Body of pancreas (tissue), 4 donors: ENCODE data around the gene GPR3. TPM values are rescaled to one million over a fixed set of nuclear protein-coding genes. Genes with fewer than 3 reads are reported as not detected.

ENCODE experiments used
- ATAC-seq: fragments of 150-250 bp; one replicate; pipeline ENCODE4 v1.9.1; 2016
- DNase-seq, 4 donors: peaks; one replicate each; pipeline ENCODE4 v3.0.0-alpha.2; 2019
- H3K27ac ChIP-seq, 4 donors: fragments of 200-600 bp; sonication (generic); 1 replicate in 3 of 4; 2 replicates in 1 of 4; pipeline versions ENCODE4 v1.5.1 to v1.6.1; 2016 to 2019; ENCODE audit warnings: mild to moderate bottlenecking in 1 of 4, mixed read lengths in 1 of 4, moderate library complexity in 1 of 4
- H3K27me3 ChIP-seq, 2 donors: fragments of 200-600 bp; sonication (generic); one replicate each; pipeline ENCODE4 v1.6.0; 2016; ENCODE audit warnings: mild to moderate bottlenecking in 1 of 2
- H3K36me3 ChIP-seq, 2 donors: fragments of 200-600 bp; sonication (generic); replicated peaks in 1 of 2; 2 replicates each; pipeline ENCODE4 v1.5.1; 2016; ENCODE audit warnings: low read depth in 2 of 2; ENCODE audit not compliant: insufficient read depth in 1 of 2
- H3K4me1 ChIP-seq: fragments of 200-600 bp; sonication (generic); one replicate; pipeline ENCODE4 v1.6.0; 2016
- H3K4me3 ChIP-seq, 2 donors: fragments of 200-600 bp; sonication (generic); 1 replicate in 1 of 2; 2 replicates in 1 of 2; pipeline ENCODE4 v1.5.1; 2016 to 2019
- H3K9me3 ChIP-seq, 3 donors: fragments of 200-600 bp; sonication (generic); 1 replicate in 2 of 3; 2 replicates in 1 of 3; pipeline ENCODE4 v1.5.1; 2016
- POLR2A ChIP-seq, 3 donors: fragments of 450-650 bp; IDR thresholded peaks; one replicate each; pipeline ENCODE4 v1.6.1; 2016; ENCODE audit warnings: antibody characterized with exemption in 3 of 3, mild to moderate bottlenecking in 2 of 3
- WGBS, 2 donors: methylation state at CpG; one replicate each; pipeline ENCODE4 v1.1.5; 2017; 5-methylcytosine and 5-hydroxymethylcytosine counted together
- intact Hi-C: fragments of 100-400 bp; cut with DNase I; formaldehyde crosslinking; loops from one replicate; pipeline ENCODE4 v1.15.1; 2023
- total RNA-seq, 2 donors: library from RNA; depleted of rRNA; stranded (reverse); fragments of >200 nt; gene quantifications; one replicate each; pipeline ENCODE4 v1.1.0, GENCODE V29; 2016
- TF ChIP-seq, protein P1 (sequence below), 7 experiments: fragments of 450-650 bp in 4 of 7; fragments of 200-600 bp in 3 of 7; sonication (generic) in 3 of 7; IDR thresholded peaks; one replicate each; pipeline ENCODE4 v1.5.1; 2016 to 2019; ENCODE audit warnings: antibody characterized with exemption in 7 of 7

GPR3 gene
- total RNA-seq, 2 donors from 2014 or later, result not detected

DNA sequence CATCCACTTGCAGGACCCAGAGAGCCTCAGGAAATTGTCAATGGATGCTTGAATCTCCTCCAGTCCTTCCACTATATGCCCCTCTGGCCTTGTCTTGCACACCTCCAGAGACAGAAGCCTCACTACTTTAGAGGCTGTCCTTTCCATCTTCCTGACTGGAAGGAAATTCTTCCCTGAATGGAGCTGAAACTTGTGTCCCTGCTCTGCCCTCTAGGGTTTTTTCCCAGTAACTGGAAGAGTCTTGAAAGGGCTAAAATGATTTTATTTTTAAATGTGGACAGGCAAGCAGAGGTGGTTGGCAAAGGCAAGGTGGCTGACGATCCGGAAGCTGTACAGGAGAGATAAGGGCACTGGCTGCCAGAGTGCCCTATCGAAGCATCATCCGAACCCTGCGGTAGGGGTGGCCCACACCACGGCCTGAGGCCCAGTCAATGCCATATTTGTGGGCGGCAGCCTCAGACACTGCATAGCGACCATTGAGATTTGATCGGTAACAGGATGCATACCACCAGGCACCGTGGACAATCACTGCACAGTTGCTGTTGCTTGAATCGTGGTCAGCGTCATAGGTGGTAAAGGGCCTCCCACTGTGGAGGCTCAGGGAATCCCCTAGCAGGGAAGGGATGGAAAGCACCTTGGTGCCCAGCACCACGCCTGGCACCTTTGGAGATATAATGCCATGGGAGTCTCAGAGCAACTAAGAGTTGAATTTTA lies 23.4 kb upstream of the GPR3 start:
- intact Hi-C loops, result no loop called here
- no peak overlapping the region for H3K27ac ChIP-seq
- no peak for DNase-seq
- no peaks in the 10 kb centered on the region for H3K9me3 ChIP-seq
- no peaks in the 10 kb centered on the region for H3K27me3 ChIP-seq
- peaks cover 24% of the 10 kb centered on the region for H3K4me1 ChIP-seq
- WGBS, 2 donors, result 49 to 83% methylated on average over 10 to 13 of the region's 13 CpGs
- TF ChIP-seq, protein P1, sequence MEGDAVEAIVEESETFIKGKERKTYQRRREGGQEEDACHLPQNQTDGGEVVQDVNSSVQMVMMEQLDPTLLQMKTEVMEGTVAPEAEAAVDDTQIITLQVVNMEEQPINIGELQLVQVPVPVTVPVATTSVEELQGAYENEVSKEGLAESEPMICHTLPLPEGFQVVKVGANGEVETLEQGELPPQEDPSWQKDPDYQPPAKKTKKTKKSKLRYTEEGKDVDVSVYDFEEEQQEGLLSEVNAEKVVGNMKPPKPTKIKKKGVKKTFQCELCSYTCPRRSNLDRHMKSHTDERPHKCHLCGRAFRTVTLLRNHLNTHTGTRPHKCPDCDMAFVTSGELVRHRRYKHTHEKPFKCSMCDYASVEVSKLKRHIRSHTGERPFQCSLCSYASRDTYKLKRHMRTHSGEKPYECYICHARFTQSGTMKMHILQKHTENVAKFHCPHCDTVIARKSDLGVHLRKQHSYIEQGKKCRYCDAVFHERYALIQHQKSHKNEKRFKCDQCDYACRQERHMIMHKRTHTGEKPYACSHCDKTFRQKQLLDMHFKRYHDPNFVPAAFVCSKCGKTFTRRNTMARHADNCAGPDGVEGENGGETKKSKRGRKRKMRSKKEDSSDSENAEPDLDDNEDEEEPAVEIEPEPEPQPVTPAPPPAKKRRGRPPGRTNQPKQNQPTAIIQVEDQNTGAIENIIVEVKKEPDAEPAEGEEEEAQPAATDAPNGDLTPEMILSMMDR (IDR thresholded peaks at IDR 0.05), result peak in 1 of 7 experiments; percentile 9
- TF ChIP-seq POLR2A (IDR thresholded peaks at IDR 0.05), result no peak
- H3K36me3 ChIP-seq, result no peaks in the 10 kb centered on the region
- H3K4me3 ChIP-seq, result no peak overlapping the region
- ATAC-seq, result no peak

GRCh38 chr1:27372022-27372807 lies 20.2 kb upstream of the GPR3 start:
- Histone ChIP-seq H3K27ac (no peak overlapping the region), H3K4me1 (peaks cover 9% of the 10 kb centered on the region), H3K36me3 (no peaks in the 10 kb centered on the region), H3K4me3 (no peak overlapping the region), H3K9me3 (no peaks in the 10 kb centered on the region), H3K27me3 (no peaks in the 10 kb centered on the region)
- 89 to 91% methylated on average over 19 of the region's 19 CpGs for WGBS, 2 donors
- ATAC-seq (no peak), DNase-seq (no peak)
- no peak for TF ChIP-seq POLR2A (IDR thresholded peaks at IDR 0.05)
- TF ChIP-seq, protein P1 (IDR thresholded peaks at IDR 0.05), result no peak
- intact Hi-C loops, result no loop called here

DNA sequence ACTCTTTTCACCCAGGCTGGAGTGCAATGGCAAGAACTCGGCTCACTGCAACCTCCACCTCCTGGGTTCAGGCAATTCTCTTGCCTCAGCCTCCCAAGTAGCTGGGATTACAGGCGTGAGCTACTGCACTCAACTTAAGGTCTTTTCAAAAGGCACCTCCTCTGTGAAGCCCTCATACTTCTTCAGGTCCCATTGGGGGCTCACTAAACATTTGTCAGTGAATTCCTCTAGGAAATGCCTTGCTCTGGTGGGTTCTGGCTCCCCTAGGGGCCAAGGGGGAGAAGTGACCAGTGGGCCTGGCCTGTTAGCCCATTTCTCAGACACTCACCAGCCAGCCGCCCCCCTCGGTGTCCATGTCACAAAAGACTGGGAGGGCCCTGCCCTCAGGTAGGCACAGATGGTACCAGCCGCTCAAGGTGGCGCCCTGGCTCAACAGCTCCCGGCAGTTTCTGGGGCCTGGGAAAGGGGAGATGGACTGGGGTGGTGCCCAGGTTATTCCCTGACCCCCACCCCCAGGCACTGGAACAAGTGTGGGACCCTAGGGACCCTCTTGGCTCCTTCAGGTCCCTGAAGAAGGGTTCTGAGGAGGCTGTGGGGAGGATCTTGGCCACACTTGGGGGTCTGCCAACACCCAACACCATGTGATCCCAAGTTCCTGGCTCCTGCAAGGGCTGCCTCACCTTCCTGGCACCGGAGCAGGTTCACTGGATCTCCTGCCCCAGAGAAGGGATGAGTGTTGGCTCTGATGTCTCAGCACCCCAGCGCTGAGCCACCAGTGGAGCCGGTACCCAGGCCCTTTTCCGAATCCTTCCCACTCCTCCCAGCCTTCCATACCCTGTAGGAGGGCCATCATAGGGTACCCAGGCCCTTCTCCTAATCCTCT lies 19.4 kb upstream of the GPR3 start:
- TF ChIP-seq, protein P1 (IDR thresholded peaks at IDR 0.05), result no peak
- no peak for TF ChIP-seq POLR2A (IDR thresholded peaks at IDR 0.05)
- H3K27ac ChIP-seq, result no peak overlapping the region
- H3K36me3 ChIP-seq, result no peaks in the 10 kb centered on the region
- DNase-seq (no peak), ATAC-seq (peak; percentile 20)
- H3K9me3 ChIP-seq, result no peaks in the 10 kb centered on the region
- H3K4me3 ChIP-seq, result no peak overlapping the region
- intact Hi-C loops, result no loop called here
- H3K27me3 ChIP-seq, result no peaks in the 10 kb centered on the region
- 80 to 89% methylated on average over 7 to 9 of the region's 11 CpGs for WGBS, 2 donors
- H3K4me1 ChIP-seq, result peaks cover under 1% of the 10 kb centered on the region

DNA sequence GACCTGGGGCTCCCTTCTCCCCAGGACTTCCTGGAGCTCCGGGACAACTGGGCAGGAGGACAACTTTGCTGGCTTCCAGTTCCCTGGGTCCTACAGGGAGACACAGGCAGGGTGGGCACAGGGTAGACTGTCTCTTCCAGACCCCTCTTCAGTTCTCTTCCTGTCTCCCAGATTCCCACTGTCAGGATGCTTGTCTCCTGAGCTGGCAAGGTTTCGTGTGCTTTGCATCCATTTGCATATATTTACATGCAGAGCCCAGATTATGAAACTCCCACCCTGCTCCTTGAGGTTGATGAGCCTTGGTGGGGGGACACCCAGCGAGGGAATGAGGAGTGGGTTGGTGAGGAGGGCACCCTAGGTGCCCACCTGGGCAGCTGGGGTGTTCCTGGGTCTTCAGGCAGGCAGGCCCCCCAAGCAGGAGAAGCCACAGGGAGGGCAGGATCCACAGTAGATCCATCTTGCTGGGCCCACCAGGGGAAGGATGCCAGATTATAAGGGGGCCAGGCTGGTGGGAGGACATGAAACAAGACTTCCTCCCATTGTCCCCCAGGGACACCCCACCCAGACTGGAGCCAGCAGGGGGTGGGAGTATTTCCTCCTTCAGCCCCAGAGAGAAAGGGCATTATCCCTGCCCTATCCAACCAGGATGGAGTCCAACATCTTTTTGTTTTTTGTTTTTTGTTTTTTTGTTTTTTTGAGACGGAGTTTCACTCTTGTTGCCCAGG lies 17.9 kb upstream of the GPR3 start, which contains the start of gene FCN3:
Gene FCN3 (minus strand): TSS at position 463 of the 725 bp plus-strand sequence. CDS start 6 bp downstream, at position 457.
- Histone ChIP-seq H3K27ac (no peak within 1 kb of the TSS), H3K9me3 (no peaks in the 10 kb centered on the region), H3K4me1 (no peaks in the 10 kb centered on the region), H3K27me3 (no peaks in the 10 kb centered on the region), H3K4me3 (no peak within 1 kb of the TSS), H3K36me3 (no peaks in the 10 kb centered on the region)
- ATAC-seq (no peak), DNase-seq (no peak)
- 68 to 78% methylated on average over 3 to 4 of the region's 4 CpGs for WGBS, 2 donors
- TF ChIP-seq, protein P1 (IDR thresholded peaks at IDR 0.05), result no peak
- no peak for TF ChIP-seq POLR2A (IDR thresholded peaks at IDR 0.05)
- intact Hi-C loops, result no loop called here
